ENCODE data around the gene COLQ. TPM values are rescaled to one million over a fixed set of nuclear protein-coding genes. Genes with fewer than 3 reads are reported as not detected.

The COLQ gene
- polyA plus RNA-seq, 1 donor from 2014 or later: not detected

DNA sequence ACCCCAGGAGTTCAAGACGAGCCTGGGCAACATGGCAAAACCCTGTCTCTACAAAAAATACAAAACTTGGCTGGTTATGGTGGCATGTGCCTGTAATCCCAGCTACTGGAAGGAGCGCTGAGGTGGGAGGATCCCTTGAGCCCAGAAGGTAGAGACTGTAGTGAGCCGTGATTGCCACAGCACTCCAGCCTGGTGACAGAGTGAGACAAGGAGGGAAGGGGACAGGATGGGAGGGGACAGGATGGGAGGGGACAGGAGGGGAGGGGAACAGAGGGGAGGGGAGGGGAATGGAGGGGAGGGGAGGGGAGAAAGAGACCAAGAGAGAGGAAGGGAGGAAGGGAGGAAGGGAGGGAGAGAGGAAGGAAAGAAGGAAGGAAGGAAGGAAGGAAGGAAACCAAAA lies 11.0 kb downstream of the COLQ start:
- Mint-ChIP-seq H3K27me3 (no peaks in the 10 kb centered on the region), H3K36me3 (no peaks in the 10 kb centered on the region), H3K27ac (no peak overlapping the region), H3K4me3 (no peak overlapping the region), H3K9me3 (no peaks in the 10 kb centered on the region), H3K4me1 (no peaks in the 10 kb centered on the region)

DNA sequence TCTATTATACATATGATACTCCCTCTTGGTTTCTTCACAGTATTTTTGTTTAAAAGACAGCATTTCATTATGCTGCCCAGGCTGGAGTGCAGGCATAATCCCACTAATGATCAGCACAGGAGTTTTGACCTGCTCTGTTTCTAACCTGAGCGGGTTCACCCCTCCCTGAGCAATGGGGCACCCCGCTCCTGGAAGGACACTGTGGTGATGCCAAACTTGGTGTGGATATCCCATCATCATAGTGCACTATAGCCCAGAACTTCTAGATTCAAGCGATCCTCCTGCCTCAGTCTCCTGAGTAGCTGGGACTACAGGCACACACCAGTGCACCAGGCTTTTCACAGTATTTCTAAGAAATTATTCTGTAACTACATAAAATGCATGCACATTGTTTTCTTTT lies 14.9 kb downstream of the COLQ start:
- Mint-ChIP-seq H3K36me3 (no peaks in the 10 kb centered on the region), H3K9me3 (no peaks in the 10 kb centered on the region), H3K4me1 (no peaks in the 10 kb centered on the region), H3K4me3 (no peak overlapping the region), H3K27ac (no peak overlapping the region), H3K27me3 (no peaks in the 10 kb centered on the region)

DNA sequence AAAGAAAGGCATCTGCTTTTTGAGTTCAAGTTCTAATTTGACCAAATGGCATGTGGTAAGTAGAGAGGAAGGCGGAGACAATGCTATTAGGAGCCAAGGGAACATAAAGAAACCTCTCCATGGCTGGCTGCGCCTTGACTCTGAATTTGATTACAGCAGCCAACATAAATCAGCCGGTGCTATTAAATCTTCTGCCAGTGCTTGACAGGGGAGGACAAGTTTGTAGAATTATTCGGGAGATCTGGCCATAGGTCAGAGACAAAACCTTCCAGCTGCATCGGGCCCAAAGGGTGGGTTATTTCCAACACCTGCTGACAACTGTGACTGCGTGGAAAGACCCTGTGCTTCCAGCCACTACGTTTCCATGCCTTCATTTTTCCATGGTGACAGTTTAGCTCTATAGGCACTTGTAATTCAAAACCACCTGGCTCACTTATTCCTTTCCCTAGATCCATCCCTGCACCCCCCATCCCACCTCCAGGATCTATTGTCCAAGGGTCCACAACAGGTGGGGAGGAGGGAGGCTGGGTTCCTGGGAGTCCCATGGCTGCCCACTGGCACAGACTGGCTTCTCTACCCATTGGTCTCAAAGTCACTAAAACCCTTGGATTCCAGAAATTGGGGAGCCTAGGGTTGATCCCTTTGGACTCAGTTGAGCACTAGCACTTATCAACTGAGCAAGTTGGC lies 15.9 kb downstream of the COLQ start:
- Mint-ChIP-seq H3K27ac (peak overlapping the region in 1 of 3 donors; percentile 18), H3K4me1 (no peaks in the 10 kb centered on the region), H3K4me3 (no peak overlapping the region), H3K36me3 (no peaks in the 10 kb centered on the region), H3K27me3 (no peaks in the 10 kb centered on the region), H3K9me3 (no peaks in the 10 kb centered on the region)

DNA sequence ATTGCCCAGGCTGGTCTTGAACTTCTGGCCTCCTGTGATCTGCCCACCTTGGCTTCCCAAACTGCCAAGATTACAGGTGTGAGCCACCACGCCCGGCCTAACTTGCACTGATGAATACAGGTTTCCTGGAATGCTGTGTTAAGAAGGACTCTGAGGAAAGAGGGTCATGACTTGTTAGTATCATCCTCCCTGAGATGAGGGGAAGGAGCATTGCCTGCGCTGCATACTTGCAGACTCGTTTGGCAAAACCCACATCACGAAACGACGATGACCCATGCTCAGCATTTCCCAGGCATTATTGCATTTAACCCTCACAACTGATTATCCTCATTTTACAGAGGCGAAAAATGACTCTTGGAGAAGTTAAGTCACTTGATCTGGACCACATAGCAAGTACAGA lies 18.9 kb downstream of the COLQ start:
- Mint-ChIP-seq H3K27me3 (no peaks in the 10 kb centered on the region), H3K36me3 (no peaks in the 10 kb centered on the region), H3K4me1 (peaks cover 0 to 2% (median 0%) of the 10 kb centered on the region in 3 donors), H3K4me3 (no peak overlapping the region), H3K27ac (no peak overlapping the region), H3K9me3 (no peaks in the 10 kb centered on the region)

DNA sequence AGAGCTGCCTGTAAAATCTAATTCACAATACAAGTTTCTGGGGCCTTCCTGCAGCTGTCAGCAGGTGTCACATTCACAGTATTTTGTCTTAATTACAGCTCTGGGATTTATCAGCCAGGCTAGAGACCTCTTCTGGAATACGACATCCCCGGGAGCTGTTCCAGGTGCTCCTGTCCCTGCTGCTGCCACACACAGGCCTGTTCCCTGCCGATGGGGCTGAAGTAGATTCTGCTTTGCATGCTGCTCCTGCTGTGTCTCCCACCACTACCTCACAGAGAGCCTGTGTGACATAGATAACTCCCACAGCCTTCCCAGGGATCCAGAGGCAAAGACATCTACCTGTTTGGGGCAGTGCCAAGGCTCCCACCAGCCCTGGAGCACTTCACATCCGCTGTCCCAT lies 20.4 kb downstream of the COLQ start:
- Mint-ChIP-seq H3K4me3 (no peak overlapping the region), H3K27me3 (no peaks in the 10 kb centered on the region), H3K9me3 (no peaks in the 10 kb centered on the region), H3K4me1 (peaks cover 0 to 2% (median 0%) of the 10 kb centered on the region in 3 donors), H3K27ac (no peak overlapping the region), H3K36me3 (no peaks in the 10 kb centered on the region)

DNA sequence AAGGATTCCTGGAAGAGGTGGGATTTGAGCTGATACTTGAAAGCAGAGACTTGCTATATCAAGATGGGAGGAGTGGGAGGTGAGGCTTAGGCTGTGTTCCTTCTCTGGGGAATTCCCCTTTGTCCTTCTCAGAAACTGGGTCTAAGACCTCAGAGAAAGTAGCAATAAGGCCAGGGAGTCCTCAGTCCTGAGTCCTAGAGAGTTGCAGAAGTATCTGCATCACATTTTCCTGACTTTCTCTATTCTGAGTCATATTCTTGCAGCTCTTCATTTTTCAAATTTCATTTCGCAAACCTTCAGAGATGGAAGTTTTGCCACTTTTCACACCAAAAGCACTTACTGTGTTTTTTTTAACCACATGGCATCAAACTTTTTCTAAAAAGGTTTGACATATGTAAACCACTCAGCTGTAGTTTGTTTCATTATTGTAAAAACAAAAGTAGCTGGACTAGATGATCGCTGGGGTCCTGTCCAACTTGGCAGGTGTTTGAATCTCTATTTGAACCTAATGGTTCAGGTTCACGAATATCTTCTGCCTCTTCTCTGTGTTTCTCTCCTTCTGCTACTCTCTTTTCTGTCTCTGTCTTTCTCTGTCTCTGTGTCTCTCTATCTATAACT lies 21.3 kb downstream of the COLQ start:
- no peak overlapping the region for H3K4me3 Mint-ChIP-seq
- peaks cover 0 to 2% (median 0%) of the 10 kb centered on the region in 3 donors for H3K4me1 Mint-ChIP-seq
- H3K36me3 Mint-ChIP-seq: no peaks in the 10 kb centered on the region

DNA sequence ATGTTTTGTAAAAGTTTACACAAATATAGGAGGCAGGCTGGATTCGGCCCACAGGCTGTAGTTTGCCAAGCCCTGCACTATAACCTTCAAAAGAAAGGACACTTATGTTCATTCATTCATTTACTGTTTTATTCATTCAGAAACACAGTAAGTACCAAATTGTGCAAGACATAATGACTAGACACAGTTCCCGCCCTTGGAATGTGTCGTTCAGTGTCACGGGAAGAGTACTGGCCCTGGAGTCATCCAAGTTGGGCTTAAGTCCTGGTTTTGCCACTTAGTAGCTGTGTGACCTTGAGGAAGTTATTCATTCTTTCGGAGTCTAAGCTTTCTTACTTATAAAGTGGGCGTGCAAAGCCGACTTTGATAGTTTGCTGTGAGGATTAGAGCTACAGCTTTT lies 22.0 kb downstream of the COLQ start:
- H3K36me3 Mint-ChIP-seq: no peaks in the 10 kb centered on the region
- H3K9me3 Mint-ChIP-seq: no peaks in the 10 kb centered on the region
- H3K4me3 Mint-ChIP-seq: no peak overlapping the region
- H3K4me1 Mint-ChIP-seq: peaks cover 0 to 2% (median 0%) of the 10 kb centered on the region in 3 donors
- no peak overlapping the region for H3K27ac Mint-ChIP-seq
- H3K27me3 Mint-ChIP-seq: no peaks in the 10 kb centered on the region

More for the DNA sequence above, 21.3 kb downstream of the COLQ start:
- peak overlapping the region in 1 of 3 donors; percentile 2 for H3K27ac Mint-ChIP-seq
- no peaks in the 10 kb centered on the region for H3K27me3 Mint-ChIP-seq
- H3K9me3 Mint-ChIP-seq: no peaks in the 10 kb centered on the region

DNA sequence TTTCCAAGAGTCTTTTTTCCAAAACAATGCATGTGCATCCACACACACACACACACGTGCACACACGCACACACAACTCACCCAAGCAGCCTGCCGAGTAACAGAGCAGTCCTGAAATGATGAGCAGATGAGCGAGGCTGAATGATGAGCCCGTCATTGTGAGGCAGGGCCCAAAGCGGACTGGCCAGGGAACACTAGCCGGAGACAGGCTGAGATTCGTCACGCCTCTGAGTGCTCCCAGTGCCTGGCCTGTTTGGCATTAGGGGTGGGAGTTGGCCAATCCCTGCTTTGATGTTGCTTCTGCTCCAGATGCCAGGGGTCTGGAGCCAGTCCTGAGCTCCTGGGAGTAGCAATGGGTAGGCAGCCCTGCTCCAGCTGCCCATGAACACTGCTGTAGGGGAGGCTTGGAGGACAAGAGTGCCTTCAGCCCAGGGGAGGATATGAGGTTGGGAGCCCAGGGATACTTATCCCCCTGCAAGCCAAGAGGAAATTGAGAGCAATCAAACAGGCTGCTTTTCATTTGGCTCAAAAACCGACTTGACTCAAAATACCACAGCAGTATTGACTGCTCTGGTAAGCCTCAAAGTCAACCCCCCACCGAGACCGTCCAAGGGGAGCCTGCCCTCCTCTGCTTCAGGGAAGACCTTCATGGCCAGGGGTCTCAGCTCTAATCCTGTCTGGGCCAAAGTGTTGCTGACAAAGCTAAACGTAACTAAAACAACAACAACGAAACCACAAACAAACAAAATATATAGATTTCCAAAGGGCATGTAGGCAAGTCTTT lies 22.9 kb downstream of the COLQ start:
- Mint-ChIP-seq H3K4me1 (peaks cover 0 to 2% (median 0%) of the 10 kb centered on the region in 3 donors), H3K4me3 (no peak overlapping the region), H3K36me3 (no peaks in the 10 kb centered on the region), H3K27ac (no peak overlapping the region), H3K27me3 (no peaks in the 10 kb centered on the region), H3K9me3 (no peaks in the 10 kb centered on the region)

DNA sequence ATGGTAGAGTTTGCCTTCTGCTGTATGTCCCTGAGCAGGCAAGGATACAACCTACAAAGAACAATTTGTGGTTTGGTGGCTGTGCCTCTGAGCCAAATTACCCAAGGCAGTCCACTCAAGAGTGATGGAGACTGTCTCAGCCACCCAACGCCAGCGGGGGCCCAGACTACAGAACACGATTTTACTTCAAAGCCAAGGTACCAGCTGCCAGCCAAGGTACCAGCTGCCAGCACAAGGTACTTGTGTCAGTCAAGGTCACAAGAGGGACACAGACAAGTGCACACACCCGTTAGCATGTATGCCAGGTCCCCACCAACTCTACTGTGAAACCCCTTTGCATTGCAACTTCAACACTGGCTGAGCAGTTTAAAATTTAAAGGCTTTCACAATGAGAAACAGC lies 23.5 kb downstream of the COLQ start:
- H3K27ac Mint-ChIP-seq: no peak overlapping the region
- H3K9me3 Mint-ChIP-seq: no peaks in the 10 kb centered on the region
- H3K36me3 Mint-ChIP-seq: no peaks in the 10 kb centered on the region
- peaks cover 0 to 2% (median 0%) of the 10 kb centered on the region in 3 donors for H3K4me1 Mint-ChIP-seq
- H3K4me3 Mint-ChIP-seq: no peak overlapping the region
- no peaks in the 10 kb centered on the region for H3K27me3 Mint-ChIP-seq

DNA sequence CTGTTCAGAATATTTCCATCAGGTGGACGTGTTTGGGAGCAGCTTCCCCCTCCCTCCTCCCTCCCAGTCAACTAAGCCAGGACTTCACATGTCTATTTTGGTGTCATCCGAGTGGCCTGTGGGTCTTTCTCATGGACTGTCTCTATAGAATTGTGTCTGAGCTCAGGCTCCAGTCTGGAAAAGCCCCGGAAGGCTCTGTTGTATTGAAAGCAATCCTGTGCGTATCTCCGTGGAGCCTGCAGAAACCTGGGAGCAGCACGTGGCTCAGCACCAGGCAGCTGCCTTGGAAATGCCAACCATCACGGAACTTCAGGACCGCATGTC lies 25.2 kb downstream of the COLQ start:
- no peak overlapping the region for H3K4me3 Mint-ChIP-seq
- no peaks in the 10 kb centered on the region for H3K27me3 Mint-ChIP-seq
- H3K4me1 Mint-ChIP-seq: peaks cover 0 to 2% (median 0%) of the 10 kb centered on the region in 3 donors
- H3K27ac Mint-ChIP-seq: no peak overlapping the region
- H3K36me3 Mint-ChIP-seq: no peaks in the 10 kb centered on the region
- no peaks in the 10 kb centered on the region for H3K9me3 Mint-ChIP-seq

DNA sequence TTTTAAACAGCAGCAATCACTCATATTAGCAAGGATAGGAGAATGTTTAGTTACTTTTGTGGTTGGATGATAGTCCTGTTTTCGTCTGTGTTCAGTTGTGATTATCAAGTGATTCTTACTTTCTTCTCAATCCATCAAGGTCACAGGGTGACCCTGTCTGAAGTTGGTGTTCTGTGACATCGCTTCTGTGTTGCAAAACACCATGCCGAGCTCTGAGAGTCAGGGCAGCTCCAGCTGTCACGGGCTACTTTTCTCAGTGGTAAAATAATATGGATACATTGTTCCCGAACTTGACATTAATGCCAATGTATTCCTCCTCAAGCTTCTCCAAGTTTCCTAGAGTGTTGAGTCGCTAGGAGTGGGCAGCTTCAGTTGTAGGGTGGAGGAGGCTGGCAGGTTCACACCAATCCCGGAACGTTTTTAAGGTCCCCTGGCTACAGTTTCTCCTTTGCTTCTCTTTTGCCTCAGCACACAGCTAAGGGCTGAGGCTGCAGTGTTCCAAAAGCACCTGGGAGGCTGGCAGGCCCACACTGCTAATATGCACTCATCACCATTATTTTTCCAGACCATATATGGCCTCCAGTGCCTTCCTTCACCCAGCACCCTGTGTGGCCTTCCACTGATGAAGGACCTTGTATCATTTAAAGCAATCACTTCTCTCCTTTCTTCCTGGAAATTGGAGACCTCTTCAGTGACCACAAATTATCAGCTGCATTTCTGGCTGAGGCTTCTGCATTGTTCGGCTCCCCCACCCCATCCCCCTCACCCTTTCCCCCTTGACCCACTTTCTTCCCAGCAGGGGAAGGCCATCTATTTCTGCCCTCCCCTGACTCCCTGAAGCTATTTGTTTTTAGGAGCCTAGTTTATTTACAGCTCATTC lies 25.8 kb downstream of the COLQ start:
- no peak overlapping the region for H3K4me3 Mint-ChIP-seq
- H3K4me1 Mint-ChIP-seq: peaks cover 0 to 2% (median 0%) of the 10 kb centered on the region in 3 donors
- H3K27me3 Mint-ChIP-seq: no peaks in the 10 kb centered on the region
- H3K9me3 Mint-ChIP-seq: no peaks in the 10 kb centered on the region
- H3K36me3 Mint-ChIP-seq: no peaks in the 10 kb centered on the region
- H3K27ac Mint-ChIP-seq: no peak overlapping the region

DNA sequence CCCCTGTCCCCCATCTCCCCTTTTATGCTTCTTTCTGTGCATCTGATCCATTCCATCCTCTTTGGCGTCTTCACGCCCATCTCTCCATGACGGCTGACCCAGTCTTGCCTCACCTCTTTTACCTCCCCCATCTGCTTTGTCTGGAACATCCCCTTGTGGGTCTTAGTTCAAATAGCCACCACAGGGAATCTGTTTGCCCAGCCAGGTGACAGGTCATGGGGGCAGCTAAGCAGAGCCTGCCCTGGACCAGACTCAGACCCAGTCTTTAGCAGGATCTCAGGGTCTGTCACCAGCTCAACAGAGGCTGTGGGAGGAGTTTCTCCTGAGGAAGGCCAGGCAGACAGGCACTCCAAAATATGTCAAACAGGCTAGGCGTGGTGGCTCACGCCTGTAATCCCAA lies 28.1 kb downstream of the COLQ start:
- H3K4me1 Mint-ChIP-seq: no peaks in the 10 kb centered on the region
- no peaks in the 10 kb centered on the region for H3K36me3 Mint-ChIP-seq
- no peak overlapping the region for H3K27ac Mint-ChIP-seq
- H3K4me3 Mint-ChIP-seq: no peak overlapping the region
- H3K27me3 Mint-ChIP-seq: no peaks in the 10 kb centered on the region
- H3K9me3 Mint-ChIP-seq: no peaks in the 10 kb centered on the region

DNA sequence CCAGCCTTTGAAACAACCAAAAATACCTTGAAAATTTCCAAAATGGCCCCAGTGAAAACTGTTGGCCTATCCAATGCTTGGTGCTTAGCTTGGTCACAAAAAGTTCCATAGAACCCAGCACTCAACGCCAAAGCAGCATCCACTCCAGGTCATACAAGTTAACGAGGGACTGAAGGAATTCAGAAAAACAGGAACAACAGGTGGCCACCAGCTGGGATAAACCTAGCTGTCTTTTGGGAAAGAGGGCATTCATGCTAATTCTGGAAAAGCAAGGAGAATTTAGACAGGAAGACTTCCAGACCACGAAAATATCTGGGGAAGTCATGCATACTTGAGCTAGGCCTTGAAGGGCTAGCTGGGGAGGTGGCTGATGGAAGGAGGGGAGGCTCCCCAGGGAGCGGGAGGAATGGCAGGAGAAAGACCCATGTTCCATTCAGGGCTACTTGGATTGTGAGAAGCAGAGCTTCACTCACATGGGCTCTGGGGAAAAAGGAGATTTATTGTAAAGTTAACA lies 28.6 kb downstream of the COLQ start:
- Mint-ChIP-seq H3K4me3 (peak overlapping the region in 1 of 4 donors; percentile 68), H3K4me1 (no peaks in the 10 kb centered on the region), H3K9me3 (no peaks in the 10 kb centered on the region), H3K27ac (no peak overlapping the region), H3K27me3 (no peaks in the 10 kb centered on the region), H3K36me3 (peaks cover 2% of the 10 kb centered on the region)

DNA sequence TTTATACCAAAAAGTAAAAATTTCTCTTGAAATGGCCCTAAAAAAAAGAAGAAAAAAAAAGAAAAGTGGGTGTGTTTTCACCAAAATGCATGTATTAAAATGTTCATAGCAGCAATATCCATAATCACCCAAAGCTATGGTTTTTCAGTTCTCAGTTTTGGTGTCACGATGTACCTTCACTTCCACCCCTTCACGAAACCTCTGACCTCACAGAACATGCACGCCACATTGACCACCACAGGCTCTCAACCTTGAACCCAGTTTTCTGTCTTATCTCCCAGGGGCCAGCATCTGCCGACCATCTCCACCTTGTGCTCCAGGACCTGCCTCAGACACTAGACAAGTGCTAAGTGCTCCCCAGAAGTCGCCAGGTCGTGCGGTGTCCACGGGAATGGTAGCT lies 30.4 kb downstream of the COLQ start:
- Mint-ChIP-seq H3K4me3 (no peak overlapping the region), H3K27ac (no peak overlapping the region), H3K9me3 (no peaks in the 10 kb centered on the region), H3K27me3 (no peaks in the 10 kb centered on the region), H3K36me3 (peaks cover 6% of the 10 kb centered on the region), H3K4me1 (no peaks in the 10 kb centered on the region)

DNA sequence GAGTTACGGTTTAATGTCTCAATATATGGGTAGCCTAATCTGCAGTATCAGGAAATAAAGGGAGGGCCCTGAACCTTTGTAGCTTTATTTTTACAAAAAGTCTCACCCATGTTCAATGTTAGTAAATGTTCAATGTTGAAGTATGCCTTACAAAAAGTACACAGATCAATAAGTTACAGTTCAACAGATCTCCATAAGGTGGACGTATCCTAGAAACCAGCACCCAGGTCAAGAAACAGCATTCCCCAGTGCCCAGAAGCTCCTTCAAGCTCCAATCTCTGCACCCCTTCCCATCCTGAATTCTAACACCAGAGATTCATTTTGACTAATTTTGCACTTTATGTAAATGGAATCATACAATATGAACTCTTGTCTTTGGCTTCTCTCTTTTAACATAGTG lies 31.3 kb downstream of the COLQ start:
- Mint-ChIP-seq H3K36me3 (peaks cover 9% of the 10 kb centered on the region), H3K27me3 (no peaks in the 10 kb centered on the region), H3K27ac (no peak overlapping the region), H3K4me3 (no peak overlapping the region), H3K4me1 (no peaks in the 10 kb centered on the region), H3K9me3 (no peaks in the 10 kb centered on the region)

Data from IgD-negative memory B cell (primary cell).